ENCODE measurements around the gene STIP1.

DNA sequence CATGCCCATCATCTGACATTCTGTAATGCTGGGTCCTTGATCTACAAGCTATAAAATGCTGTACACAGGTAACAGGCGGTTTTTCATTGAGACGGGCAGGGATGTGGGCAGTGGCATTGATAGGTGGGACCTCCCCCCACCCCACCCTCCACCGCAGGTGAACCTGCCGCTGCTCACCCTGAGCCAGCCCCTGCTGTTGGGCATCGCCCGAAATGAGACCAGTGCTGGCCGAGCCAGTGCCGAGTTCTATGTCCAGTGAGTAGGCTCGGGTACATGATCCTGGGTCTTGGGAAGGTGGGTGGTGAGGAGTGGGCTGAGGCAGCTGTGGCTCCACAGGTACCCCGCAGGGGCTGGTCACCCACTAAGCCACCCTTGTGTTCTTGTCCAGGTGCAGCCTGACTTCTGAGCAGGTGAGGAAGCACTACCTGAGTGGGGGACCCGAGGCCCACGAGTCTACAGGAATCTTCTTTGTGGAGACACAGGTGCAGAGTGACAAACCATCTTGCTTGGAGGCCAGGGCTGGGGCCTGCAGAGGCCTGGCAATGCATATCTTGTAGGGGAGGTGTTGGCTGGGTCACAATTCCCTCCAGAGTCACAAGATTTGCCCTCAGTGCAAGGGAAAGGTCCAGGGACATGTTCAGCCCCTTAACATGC lies 43.2 kb downstream of the STIP1 start:
- TF ChIP-seq EZH2phosphoT487 (IDR thresholded peaks at IDR 0.05; ENCODE audit: low read length) (no peak), EZH2 (optimal IDR thresholded peaks at IDR 0.05; ENCODE audit: low read depth, low read length) (no peak)
- TF ChIP-seq, protein P1, sequence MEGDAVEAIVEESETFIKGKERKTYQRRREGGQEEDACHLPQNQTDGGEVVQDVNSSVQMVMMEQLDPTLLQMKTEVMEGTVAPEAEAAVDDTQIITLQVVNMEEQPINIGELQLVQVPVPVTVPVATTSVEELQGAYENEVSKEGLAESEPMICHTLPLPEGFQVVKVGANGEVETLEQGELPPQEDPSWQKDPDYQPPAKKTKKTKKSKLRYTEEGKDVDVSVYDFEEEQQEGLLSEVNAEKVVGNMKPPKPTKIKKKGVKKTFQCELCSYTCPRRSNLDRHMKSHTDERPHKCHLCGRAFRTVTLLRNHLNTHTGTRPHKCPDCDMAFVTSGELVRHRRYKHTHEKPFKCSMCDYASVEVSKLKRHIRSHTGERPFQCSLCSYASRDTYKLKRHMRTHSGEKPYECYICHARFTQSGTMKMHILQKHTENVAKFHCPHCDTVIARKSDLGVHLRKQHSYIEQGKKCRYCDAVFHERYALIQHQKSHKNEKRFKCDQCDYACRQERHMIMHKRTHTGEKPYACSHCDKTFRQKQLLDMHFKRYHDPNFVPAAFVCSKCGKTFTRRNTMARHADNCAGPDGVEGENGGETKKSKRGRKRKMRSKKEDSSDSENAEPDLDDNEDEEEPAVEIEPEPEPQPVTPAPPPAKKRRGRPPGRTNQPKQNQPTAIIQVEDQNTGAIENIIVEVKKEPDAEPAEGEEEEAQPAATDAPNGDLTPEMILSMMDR (IDR thresholded peaks at IDR 0.05; ENCODE audit: low read length): no peak

Data from MM.1S (cell line).